NCI-H146 treated with DMSO at 0.1 percent for 48 hours (cell line): Measurements from ENCODE around the gene PABPC1L.

ENCODE experiments used
- DNase-seq: peaks from one replicate; lab custom pipeline; 2025; ENCODE audit not compliant: unreplicated experiment; lab: John Stamatoyannopoulos, UW

The PABPC1L gene

DNA sequence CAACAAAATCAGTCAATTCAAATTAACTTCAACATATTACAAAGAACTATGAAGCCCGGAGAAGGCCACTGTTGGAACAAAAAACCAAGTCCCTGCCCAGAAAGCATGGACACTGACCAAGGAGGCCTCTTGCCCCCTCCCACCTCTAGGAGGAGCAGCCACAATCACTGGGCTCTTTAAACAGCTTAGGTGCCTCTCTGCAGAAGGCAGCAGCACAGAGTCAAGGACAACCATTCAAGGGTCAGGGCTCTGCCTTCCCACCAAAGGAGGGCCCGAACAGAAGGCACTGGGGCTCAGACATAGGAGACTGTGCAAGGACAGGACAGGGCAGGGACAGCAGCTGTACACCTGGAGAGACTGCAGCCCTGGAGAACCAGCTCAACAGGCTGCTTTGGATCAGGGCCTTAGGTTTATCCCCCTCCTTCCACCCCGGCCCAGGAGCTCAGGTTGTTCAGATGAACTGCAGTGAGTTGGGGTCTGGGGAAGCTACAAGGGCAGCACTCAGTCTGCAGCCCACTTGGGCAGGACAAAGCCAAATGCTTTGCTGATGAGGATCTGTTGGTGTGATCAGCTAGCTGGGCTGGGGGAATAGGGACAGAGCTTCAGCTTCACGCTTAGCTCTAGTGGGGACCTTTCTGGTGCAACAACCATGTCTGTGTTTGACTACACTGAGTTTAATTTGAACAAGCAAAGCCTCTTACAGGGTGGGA lies 32.6 kb downstream of the PABPC1L start:
- DNase-seq: no peak

DNA sequence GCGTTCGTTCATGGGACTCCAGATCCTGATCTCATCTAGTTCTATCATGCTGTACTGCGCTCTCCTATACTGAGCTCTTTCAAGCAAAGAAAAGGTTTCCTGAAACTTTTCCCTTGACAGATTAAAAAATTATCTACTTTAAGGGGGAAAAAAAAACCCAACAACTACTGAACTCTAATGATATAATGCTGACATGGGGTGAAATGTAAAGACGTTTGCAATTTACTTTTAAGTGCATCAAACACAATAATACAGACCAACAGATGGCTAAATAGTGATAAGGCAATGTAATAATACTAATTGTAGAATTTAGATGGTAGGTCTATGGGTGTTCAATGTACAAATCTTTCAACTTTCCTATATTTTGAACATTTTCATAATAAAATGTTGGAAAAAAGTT lies 34.0 kb downstream of the PABPC1L start:
- no peak for DNase-seq

DNA sequence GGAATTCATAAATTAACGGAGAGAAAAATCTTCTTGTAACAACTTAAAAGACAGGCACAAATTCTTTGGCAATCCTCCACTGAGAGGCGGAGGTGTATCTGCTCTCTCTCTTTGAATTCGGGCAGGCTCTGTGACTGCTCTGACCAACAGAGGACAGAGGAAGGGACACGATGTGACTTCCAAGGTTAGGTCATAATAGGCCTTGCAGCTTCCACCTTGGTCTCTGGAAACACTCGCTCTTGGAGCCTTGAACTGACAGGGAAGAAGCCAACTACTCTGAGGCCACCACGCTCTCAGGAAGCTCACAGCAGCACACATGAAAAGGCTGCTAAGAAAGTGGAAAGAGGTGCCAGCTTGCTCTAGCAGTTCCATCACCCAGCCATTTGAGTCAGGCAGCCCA lies 35.4 kb downstream of the PABPC1L start:
- no peak for DNase-seq

DNA sequence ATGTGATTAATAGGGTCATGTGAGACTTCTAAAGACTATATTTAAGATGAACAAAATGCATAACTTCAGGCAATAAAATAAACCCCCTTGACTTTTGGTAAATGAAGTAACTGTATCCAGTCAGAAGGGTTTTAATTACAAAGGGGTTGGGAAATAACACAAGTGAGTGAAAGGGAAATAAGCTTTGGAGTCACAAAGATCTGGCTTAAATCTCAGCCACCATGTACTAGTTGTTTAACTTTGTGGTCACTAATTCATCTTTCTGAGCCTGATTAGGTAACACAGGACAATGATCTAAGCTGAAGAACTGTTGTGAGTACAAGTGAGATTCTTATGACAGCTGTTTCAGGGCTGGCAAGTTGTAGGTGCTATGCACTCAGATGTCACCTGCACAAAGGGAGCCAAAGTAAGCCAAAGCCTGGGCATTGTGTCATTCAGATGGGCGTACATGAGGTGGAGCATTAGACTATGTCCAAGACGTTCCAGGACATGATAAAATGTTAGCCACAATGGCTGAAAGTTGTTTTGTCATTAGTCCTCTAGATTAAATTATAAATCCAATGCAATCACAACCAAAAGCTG lies 36.5 kb downstream of the PABPC1L start:
- no peak for DNase-seq

DNA sequence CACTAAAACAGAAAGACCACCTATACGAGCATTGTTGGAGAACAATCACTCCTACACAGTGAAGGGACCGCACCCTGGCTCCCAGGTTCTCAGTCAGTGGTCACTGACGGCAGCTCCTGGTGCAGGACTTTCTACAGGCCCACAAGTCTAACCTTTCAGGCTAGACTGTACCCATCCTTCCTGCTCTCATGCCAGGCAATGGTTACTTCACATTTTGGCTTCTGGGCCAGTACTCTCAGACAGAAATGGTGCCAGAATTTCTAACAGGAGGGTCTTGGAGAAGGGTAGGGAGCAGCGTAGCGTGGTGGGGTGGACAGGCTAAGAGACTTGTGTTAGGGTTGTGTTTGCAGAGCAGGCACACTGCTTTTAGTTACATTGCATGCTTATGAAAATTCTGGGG lies 38.2 kb downstream of the PABPC1L start:
- DNase-seq: no peak

DNA sequence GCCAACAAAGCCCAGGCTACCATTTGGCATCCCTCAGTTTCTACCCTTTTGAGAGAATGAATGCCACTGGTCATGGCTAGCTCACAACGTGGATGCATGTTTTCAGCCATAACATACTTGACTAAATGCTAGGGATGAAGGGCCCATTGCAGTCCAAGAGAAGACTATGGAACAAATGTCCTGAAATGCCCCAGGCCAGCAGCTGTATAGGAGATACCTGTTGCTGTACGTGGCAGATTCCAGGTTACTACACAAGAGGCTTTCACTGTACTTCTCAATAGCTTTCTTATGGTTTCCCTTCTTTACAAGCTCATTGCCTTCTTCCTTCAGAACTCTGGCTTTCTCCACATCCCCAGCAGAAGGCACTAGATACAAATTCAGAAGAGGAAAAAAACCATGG lies 38.7 kb downstream of the PABPC1L start:
- DNase-seq: no peak

DNA sequence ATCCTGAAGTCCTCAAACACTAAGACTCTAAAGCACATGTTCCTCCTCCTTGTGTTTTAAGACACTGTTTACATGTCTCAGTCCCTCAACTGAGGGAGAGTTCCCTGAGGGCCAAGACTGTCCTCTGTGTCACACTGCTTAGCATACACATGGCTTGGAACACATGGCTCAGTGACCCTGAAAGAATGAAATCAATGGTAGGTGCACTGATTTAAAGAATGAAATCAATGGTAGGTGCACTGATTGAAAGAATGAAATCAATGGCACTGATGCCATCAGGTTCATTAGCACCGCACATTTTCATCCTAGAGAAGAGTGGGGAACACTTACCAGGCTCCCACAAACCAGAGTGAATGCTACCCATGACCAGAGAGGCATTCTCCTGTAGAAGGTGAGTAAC lies 40.5 kb downstream of the PABPC1L start:
- no peak for DNase-seq

DNA sequence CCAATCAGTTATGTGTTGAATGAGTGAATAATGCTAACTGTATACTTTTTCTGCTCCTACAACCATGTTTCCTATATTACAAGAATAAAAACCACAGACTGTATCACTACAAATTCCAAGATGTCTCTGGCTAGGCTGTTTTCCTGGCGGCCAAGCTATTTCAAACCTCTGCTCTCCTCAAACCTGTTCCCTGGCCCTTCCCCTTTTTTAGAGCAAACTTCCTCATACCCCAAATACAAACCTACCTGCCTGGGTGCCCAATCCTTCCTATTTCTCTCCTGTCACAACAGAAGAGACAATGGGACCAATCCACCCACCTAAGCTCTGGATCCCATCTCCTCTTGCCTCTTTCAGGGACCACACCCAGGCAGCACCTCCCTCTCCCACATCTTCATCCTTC lies 42.9 kb downstream of the PABPC1L start:
- no peak for DNase-seq

GRCh38 chr20:44954211-44954610 lies 44.4 kb downstream of the PABPC1L start:
- no peak for DNase-seq

DNA sequence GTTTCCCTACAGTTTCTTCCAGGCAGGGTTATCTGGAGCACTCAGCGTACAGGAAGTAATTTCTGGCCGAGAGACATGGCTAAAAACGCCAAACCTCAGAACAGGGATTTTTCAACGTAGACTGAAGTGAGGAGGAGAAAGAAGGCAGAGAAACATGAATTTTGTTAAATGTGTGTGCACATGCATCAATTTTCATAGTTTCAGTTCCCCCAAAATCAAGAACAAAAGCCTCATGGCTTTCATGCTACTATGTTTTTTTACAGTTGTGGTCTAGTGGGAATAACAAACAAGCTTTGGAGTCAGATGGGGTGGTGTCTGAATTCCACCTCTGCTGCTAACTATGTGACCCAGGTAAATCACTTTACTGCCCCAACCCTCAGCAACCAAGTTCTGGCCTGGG lies 45.4 kb downstream of the PABPC1L start:
- DNase-seq: no peak

DNA sequence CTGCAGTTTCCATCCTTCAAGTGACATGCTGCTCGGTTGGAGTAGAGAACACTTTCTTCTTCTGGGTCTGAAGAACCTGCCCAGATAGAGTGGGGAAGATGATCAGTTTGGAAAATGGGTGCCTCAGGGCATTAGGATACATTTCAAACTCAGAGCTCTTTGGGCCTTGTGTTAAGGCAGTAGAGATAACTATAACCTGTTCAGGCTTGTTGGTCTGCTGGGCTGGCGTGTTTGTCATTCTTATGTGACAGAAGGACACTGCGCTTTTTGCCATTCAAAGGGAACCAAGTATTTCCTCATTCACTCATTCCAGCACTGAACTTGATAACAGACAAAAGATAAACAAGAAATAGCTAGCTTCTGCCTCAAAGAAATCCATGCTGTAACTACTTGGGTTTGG lies 46.5 kb downstream of the PABPC1L start:
- no peak for DNase-seq

DNA sequence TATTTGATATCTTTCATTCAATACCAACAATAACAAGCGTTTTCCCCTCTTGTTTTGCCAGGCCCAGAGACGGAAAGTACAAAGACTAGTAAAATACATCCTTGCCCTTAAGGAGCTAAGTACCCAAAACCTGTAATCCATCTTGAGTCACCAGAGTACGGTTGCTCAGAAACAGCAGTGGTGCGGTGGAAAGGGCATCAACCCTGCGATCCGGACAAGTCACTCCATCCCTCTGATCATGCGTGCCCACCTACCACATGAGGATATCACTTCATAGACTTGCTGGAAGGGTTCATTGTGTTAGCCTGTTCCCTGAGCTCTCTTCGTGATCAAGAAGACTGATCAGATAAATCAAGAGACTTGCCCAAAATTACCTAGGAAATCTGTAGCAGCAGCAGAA lies 48.4 kb downstream of the PABPC1L start:
- no peak for DNase-seq

GRCh38 chr20:44959082-44959637 lies 49.3 kb downstream of the PABPC1L start:
- DNase-seq: no peak

- no peak for DNase-seq
Observed at GRCh38 chr20:44959638-44960102, 49.8 kb downstream of the PABPC1L start.

DNA sequence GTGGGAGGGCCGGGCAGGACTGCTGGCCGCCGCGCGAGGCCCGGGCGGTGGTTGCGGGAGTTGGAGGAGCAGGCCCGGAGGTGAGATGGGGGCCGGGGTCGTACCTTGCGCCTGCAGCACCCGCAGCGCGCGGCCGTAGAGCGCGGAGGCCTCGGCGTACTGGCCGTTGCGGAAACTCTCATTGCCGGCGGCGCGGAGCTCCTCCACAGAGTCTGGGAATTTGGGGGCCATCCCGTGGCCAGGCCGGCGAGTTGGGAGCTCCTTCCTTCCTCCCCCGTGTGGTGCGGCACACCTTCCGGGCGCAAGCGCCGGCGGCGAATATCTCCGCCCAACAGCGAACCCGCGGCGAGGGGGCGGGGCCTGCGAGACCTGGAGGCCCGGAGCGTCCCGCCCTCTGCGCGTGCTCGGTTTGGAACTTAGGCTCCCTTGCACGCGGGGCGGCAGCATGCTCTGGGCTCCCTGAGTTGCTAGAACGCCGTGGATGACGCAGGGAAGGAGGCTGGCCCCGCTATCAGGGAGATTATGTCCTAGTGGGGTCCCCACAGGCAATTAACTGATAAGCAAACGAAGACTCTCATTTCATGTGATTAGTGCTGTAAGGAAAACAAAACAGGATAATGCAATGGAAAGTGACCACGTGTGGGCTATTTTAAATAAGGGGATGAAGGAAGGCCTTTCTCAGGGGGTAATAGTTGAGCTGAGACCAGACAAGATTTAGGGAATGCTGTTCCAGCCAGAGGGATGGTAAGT lies 50.4 kb downstream of the PABPC1L start, which contains the start of gene TOMM34:
Gene TOMM34 (minus strand): TSS at position 295 of the 750 bp plus-strand sequence. CDS start 64 bp downstream, at position 231.
- DNase-seq: peak; percentile 93

DNA sequence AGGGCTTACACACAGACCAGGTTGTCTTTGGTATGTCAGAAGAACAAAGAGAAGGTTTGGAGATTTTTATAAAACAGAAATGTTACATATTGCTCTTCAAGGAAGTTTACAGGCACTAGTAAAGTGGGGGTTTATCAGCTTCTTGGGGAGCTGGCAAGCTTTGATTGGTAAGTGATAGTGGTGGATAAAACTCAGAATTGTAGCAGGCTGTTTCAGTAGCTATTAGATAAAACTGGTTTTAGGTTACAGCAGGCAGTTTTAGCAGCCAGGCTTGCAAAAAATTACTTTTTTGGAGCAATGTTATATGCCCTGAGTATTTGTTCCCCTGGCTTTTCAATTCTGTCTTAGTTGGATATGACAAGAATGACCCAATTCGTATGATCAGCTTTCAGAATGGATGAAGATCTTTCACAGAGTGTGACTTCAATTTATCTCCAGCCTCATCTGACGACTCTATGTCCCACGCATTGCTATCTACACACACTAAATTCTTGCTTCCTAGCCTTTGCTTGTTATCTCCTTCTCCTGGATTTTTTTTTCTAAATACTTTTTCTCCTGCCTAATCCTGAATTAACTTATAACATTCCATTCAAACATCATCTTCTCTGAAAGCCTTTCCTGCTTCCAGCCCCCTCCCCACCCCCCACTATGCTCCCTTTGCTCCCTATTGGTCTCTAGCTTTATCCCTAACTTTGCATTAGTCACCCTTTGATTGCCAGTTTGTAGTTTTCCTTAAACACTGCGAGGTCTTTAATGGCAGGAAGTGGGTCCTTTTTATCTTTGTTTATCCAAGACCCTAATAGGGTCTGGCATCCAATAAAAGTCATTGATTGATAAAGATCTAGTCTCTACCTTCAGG lies 51.4 kb downstream of the PABPC1L start:
- no peak for DNase-seq

DNA sequence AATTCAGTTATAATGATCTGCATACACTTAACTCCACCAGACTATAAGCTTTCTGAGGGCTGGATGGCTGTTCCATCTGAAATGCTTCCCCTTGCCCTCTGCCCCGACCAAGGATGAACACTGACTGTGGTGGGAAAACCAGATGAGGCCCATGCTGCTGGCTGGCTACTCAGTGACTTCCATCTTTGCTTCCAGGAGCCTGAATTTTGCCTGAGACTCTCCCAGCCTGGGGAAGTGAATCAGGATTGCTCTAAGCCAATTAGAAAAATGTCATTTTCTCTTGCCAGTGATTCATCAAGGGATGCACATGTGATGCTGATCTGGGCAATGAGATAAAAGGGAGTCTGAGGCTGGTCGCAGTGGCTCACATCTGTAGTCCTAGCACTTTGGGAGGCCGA lies 52.0 kb downstream of the PABPC1L start:
- DNase-seq: no peak

DNA sequence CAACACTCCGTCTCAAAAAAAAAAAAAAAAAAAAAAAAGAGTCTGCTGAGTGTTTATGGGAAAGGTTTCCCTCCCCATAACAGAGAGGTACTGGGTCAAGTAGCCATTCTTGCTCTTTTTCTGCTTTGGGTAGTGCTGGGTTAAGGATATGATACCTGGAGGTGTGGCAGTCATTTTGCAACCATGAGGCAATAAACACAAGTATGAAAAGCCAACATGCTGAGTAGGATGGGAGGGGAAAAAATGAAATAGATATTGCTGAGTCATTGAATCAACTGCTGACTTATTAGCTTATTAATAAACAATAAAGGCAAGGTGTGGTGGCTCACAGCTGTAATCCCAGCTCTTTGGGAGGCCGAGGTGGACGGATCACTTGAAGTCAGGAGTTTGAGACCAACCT lies 52.6 kb downstream of the PABPC1L start:
- DNase-seq: no peak

- no peak for DNase-seq
Observed at GRCh38 chr20:44963325-44964215, 53.7 kb downstream of the PABPC1L start.

GRCh38 chr20:44965651-44966029 lies 55.8 kb downstream of the PABPC1L start:
- no peak for DNase-seq
